BLaER1 treated with 17β-estradiol and CSF1 and Interleukin-3, amounts not matched to agents 10 nM and 100 nM (cell line): ENCODE data around the gene FOXF1.

Experiments
- H3K27ac ChIP-seq, 11 experiments: shearing (Covaris generic); formaldehyde crosslinking; 2 replicates each; pipeline ENCODE4 v1.8.1; 2022
- H3K27me3 ChIP-seq, 11 experiments: shearing (Covaris generic); formaldehyde crosslinking; 2 replicates each; pipeline ENCODE4 v1.8.1; 2022
- H3K36me3 ChIP-seq, 11 experiments: shearing (Covaris generic); formaldehyde crosslinking; 2 replicates each; pipeline ENCODE4 v1.8.1; 2022
- H3K4me1 ChIP-seq, 10 experiments: shearing (Covaris generic); formaldehyde crosslinking; 2 replicates each; pipeline ENCODE4 v1.8.1; 2022
- H3K4me2 ChIP-seq, 11 experiments: shearing (Covaris generic); formaldehyde crosslinking; 2 replicates each; pipeline ENCODE4 v1.8.1; 2022
- H3K4me3 ChIP-seq, 10 experiments: shearing (Covaris generic); formaldehyde crosslinking; 2 replicates each; pipeline ENCODE4 v1.8.1; 2022
- H3K9ac ChIP-seq, 11 experiments: shearing (Covaris generic); formaldehyde crosslinking; 2 replicates each; pipeline ENCODE4 v1.8.1; 2022
- H3K9me3 ChIP-seq, 11 experiments: shearing (Covaris generic); formaldehyde crosslinking; replicated peaks in 1 of 11; 2 replicates each; pipeline ENCODE4 v1.8.1; 2022
- H4K20me1 ChIP-seq, 11 experiments: shearing (Covaris generic); formaldehyde crosslinking; 2 replicates each; pipeline ENCODE4 v1.8.1; 2022
- Cebpa-rat ChIP-seq, 11 experiments: shearing (Covaris generic); IDR thresholded peaks; 2 replicates each; pipeline ENCODE4 v1.8.1; 2022

The FOXF1 gene

DNA sequence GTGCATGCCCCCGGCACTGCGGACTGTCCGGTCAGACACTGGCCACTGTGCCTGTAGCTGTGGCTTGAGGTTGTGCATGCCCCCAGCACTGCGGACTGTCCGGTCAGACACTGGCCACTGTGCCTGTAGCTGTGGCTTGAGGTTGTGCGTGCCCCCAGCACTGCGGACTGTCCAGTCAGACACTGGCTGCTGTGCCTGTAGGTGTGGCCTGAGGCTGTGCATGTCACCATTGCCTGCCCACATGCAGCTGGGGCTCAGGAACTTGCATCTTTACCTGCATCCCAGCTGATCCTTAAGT is 39.5 kb downstream of the FOXF1 start:
- no peak for TF ChIP-seq Cebpa-rat (IDR thresholded peaks at IDR 0.05)
- H3K4me1 ChIP-seq: peaks cover 5 to 13% (median 7%) of the 10 kb centered on the region in 10 experiments; a peak in 18 of 20 replicates
- H3K36me3 ChIP-seq: peaks cover 60 to 92% (median 81%) of the 10 kb centered on the region in 11 experiments
- no peak overlapping the region for H3K4me3 ChIP-seq
- H3K4me2 ChIP-seq: no peak overlapping the region
- H3K9ac ChIP-seq: no peak overlapping the region
- peaks cover 0 to 5% (median 0%) of the 10 kb centered on the region in 11 experiments; a peak in 1 of 22 replicates for H3K9me3 ChIP-seq
- peaks cover 0 to 27% (median 0%) of the 10 kb centered on the region in 11 experiments; a peak in 5 of 22 replicates for H4K20me1 ChIP-seq
- H3K27ac ChIP-seq: no peak overlapping the region
- no peaks in the 10 kb centered on the region for H3K27me3 ChIP-seq

DNA sequence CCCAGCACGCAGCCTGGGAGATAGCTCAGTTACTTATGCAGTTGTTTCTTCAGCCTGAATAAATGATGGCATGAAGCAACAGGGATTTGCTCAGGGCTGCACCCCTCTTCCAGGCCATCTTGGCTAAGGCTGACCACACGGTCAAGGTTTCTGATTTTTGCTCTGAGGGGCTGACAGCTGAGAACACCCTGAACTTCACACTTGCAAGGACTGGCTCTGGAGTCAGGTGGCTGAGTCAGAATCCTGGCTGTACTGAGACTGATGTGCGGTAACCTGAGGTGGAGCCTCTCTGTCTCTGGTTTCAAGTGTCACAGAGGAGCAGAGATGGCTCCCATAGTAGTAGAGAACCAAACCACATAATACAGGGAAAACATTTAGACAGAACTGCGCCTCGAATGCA is 40.0 kb downstream of the FOXF1 start:
- H3K9ac ChIP-seq: no peak overlapping the region
- no peak overlapping the region for H3K4me3 ChIP-seq
- H3K4me1 ChIP-seq: peaks cover 5 to 14% (median 8%) of the 10 kb centered on the region in 10 experiments
- no peak overlapping the region for H3K4me2 ChIP-seq
- H3K36me3 ChIP-seq: peaks cover 55 to 87% (median 76%) of the 10 kb centered on the region in 11 experiments
- H3K27me3 ChIP-seq: no peaks in the 10 kb centered on the region
- TF ChIP-seq Cebpa-rat (IDR thresholded peaks at IDR 0.05): no peak
- H3K27ac ChIP-seq: no peak overlapping the region
- peaks cover 0 to 27% (median 0%) of the 10 kb centered on the region in 11 experiments; a peak in 4 of 22 replicates for H4K20me1 ChIP-seq
- peaks cover 0 to 5% (median 0%) of the 10 kb centered on the region in 11 experiments; a peak in 1 of 22 replicates for H3K9me3 ChIP-seq

DNA sequence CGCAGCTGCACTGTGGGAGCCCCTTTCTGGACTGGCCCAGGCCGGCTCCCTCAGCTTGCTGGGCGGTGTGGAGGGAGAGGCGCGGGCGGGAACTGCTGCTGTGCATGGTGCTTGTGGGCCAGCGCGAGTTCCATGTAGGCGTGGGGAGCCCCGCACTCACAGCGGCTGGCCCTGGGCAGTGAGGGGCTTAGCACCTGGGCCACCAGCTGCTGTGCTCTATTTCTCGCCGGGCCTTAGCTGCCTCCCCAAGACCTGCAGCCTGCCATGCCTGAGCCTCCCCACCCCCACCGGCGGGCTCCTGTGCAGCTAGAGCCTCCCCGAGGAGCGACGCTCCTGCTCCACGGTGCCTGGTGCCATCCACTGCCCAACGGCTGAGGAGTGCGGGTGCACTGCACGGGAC is 43.0 kb downstream of the FOXF1 start:
- Histone ChIP-seq H3K4me1 (peaks cover 11 to 19% (median 15%) of the 10 kb centered on the region in 10 experiments), H3K27me3 (no peaks in the 10 kb centered on the region), H3K4me3 (0 out of 20 replicates have a peak overlapping the region, but pooled peaks of 1 of the 10 experiments have one; percentile 99), H3K9me3 (peaks cover 0 to 5% (median 0%) of the 10 kb centered on the region in 11 experiments; a peak in 1 of 22 replicates), H3K36me3 (peaks cover 28 to 56% (median 45%) of the 10 kb centered on the region in 11 experiments), H3K27ac (no peak overlapping the region), H3K4me2 (0 out of 22 replicates have a peak overlapping the region, but pooled peaks of 1 of the 11 experiments have one; percentile 5), H4K20me1 (peaks cover 0 to 17% (median 0%) of the 10 kb centered on the region in 11 experiments; a peak in 2 of 22 replicates), H3K9ac (no peak overlapping the region)
- TF ChIP-seq Cebpa-rat (IDR thresholded peaks at IDR 0.05): no peak

DNA sequence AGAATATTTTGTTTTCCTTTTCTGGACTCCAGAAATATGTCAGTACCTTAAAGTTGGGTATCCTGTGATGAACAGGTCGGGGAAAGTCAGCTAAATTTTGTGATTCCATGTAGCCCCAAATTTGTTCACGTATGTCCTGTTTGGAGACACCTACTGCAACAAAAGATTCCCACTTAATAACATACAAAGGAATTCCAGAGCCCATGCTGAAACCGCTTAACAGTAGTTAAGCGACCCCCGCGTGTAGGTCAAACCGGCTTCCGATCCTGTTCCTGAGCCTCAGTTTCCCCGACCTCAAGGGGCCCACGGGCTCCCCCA is 44.2 kb downstream of the FOXF1 start:
- Histone ChIP-seq H4K20me1 (peaks cover 0 to 10% (median 0%) of the 10 kb centered on the region in 11 experiments; a peak in 1 of 22 replicates), H3K36me3 (peaks cover 27 to 44% (median 33%) of the 10 kb centered on the region in 11 experiments), H3K4me3 (peak overlapping the region; percentile 79 to 99 (median 90)), H3K9me3 (peaks cover 0 to 5% (median 0%) of the 10 kb centered on the region in 11 experiments; a peak in 1 of 22 replicates), H3K4me2 (peak overlapping the region; percentile 77 to 95 (median 89)), H3K4me1 (peaks cover 11 to 19% (median 15%) of the 10 kb centered on the region in 10 experiments), H3K9ac (peak overlapping the region; percentile 84 to 98 (median 92)), H3K27me3 (no peaks in the 10 kb centered on the region), H3K27ac (peak overlapping the region; percentile 81 to 95 (median 89))
- no peak for TF ChIP-seq Cebpa-rat (IDR thresholded peaks at IDR 0.05)

DNA sequence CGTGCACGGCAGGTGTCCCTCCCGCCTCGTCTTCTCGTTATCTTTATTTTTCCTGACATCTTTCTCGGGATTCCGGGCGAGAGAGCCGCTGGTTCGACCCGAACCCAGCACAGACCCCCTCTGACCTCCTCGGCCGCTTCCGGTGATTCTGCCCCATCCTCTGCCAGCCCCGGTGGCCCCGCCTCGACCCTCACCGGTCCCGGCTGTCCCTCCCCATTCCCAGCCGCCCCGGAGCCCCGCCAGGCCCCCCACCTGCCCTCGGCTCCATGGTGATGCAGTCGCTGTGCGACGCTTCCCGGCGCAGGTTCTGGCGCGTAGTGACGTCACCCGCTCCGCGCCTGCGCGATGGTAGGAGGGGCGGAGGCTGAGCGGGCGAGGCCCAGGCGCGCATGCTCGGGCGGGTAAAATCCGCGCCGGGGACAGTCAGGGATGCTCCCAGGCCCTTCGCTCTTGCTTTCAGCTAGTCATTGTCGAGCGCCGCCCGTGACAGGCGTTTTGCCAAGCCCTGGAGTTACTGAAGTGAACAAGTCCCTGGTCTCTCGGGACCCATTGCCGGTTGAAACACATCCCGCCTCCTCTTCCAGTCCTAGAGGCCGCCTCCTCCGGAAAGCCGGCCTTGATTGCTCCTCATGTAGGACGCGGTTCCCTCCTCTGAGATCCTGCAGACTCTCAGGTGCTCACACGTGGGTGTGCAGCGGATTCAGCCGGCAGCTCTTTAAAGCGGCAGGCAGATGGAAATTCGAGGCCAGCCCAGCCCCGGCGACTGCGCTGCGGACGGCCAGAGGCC is 44.8 kb downstream of the FOXF1 start, which contains the start of gene MTHFSD:
MTHFSD (minus strand) TSS at position 319 of the 787 bp plus-strand sequence; CDS start at position 268, 51 bp downstream.
- peaks cover 21 to 39% (median 28%) of the 10 kb centered on the region in 11 experiments for H3K36me3 ChIP-seq
- H4K20me1 ChIP-seq: peaks cover 0 to 4% (median 0%) of the 10 kb centered on the region in 11 experiments; a peak in 1 of 22 replicates
- peaks cover 0 to 5% (median 0%) of the 10 kb centered on the region in 11 experiments; a peak in 1 of 22 replicates for H3K9me3 ChIP-seq
- peak within 1 kb of the TSS; percentile 79 to 99 (median 90) for H3K4me3 ChIP-seq
- H3K27me3 ChIP-seq: no peaks in the 10 kb centered on the region
- H3K4me1 ChIP-seq: peaks cover 11 to 19% (median 15%) of the 10 kb centered on the region in 10 experiments
- no peak for TF ChIP-seq Cebpa-rat (IDR thresholded peaks at IDR 0.05)
- peak within 1 kb of the TSS; percentile 78 to 95 (median 89) for H3K4me2 ChIP-seq
- peak within 1 kb of the TSS; percentile 84 to 98 (median 92) for H3K9ac ChIP-seq
- peak within 1 kb of the TSS; percentile 81 to 95 (median 89) for H3K27ac ChIP-seq

DNA sequence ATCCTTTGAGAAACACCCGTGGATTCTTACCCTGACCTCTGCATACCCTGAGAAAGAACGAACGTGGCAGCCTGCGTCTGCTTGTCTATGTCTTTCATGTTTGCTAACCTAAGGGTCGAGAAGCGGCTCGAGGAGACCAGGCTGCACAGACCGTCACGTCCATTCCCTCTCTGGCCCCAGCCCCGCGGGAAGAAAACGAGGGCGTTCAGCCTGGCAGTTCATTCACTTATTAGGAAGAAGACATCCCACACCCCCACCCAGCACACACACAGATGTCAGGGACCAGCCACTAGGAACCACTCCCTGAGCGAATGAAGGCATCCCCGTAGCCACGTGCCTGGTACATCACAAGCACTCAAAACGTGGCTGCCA is 45.4 kb downstream of the FOXF1 start:
- no peak for TF ChIP-seq Cebpa-rat (IDR thresholded peaks at IDR 0.05)
- no peaks in the 10 kb centered on the region for H3K27me3 ChIP-seq
- H3K9ac ChIP-seq: peak overlapping the region; percentile 84 to 98 (median 92)
- H3K4me3 ChIP-seq: peak overlapping the region; percentile 79 to 99 (median 90)
- peaks cover 0 to 5% (median 0%) of the 10 kb centered on the region in 11 experiments; a peak in 1 of 22 replicates for H3K9me3 ChIP-seq
- no peaks in the 10 kb centered on the region for H4K20me1 ChIP-seq
- peaks cover 15 to 33% (median 22%) of the 10 kb centered on the region in 11 experiments for H3K36me3 ChIP-seq
- peaks cover 11 to 19% (median 15%) of the 10 kb centered on the region in 10 experiments for H3K4me1 ChIP-seq
- H3K27ac ChIP-seq: peak overlapping the region; percentile 81 to 95 (median 89); a peak in 20 of 22 replicates
- peak overlapping the region; percentile 77 to 93 (median 85) for H3K4me2 ChIP-seq

DNA sequence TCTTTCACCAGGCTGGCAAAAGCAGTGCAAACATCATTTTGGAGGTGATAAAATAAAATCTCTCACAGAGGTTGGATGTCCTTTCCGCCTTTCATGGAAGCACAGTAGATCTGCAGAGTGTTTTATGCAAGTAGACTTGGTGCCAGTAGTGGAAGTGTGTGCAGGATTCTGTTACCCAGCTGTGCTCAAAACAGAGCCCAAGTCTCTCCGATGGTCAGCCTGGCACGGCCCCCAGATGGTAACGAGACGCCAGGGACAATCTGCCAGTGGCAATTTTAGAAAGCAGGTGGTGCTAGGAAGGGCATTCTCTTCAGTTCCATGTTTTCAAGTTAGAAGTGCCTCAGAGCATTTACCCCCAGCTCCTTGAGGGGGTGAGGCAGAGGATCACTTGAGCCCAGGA is 46.2 kb downstream of the FOXF1 start:
- H3K9ac ChIP-seq: no peak overlapping the region
- H3K4me3 ChIP-seq: no peak overlapping the region
- TF ChIP-seq Cebpa-rat (IDR thresholded peaks at IDR 0.05): no peak
- peaks cover 11 to 19% (median 15%) of the 10 kb centered on the region in 10 experiments for H3K4me1 ChIP-seq
- H3K27me3 ChIP-seq: no peaks in the 10 kb centered on the region
- H3K4me2 ChIP-seq: no peak overlapping the region
- peaks cover 0 to 5% (median 0%) of the 10 kb centered on the region in 11 experiments; a peak in 1 of 22 replicates for H3K9me3 ChIP-seq
- peaks cover 7 to 25% (median 15%) of the 10 kb centered on the region in 11 experiments for H3K36me3 ChIP-seq
- H4K20me1 ChIP-seq: no peaks in the 10 kb centered on the region
- H3K27ac ChIP-seq: no peak overlapping the region

DNA sequence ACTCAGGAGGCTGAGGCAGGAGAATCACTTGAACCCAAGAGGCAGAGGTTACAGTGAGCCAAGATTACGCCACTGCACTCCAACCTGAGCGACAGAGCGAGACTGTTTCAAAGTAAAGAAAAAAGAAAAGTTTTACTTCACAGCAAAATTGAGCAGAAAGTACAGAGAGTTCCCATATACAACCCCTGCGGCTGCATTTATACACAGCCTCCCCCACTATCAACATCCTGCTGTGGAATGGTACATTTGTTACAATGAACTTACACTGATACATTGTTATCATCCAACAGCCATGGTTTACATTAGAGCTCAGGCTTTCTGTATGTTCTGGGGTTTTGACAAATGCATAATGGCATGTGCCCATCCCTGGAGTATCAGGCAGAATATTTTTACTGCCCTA is 47.3 kb downstream of the FOXF1 start:
- Histone ChIP-seq H3K9me3 (peaks cover 0 to 5% (median 0%) of the 10 kb centered on the region in 11 experiments; a peak in 1 of 22 replicates), H3K4me3 (no peak overlapping the region), H3K4me1 (peaks cover 11 to 19% (median 15%) of the 10 kb centered on the region in 10 experiments), H3K27me3 (no peaks in the 10 kb centered on the region), H3K9ac (peak overlapping the region in 1 of 11 experiments; percentile 17; a peak in 1 of 22 replicates), H3K27ac (no peak overlapping the region), H3K4me2 (no peak overlapping the region), H4K20me1 (no peaks in the 10 kb centered on the region), H3K36me3 (peaks cover 0 to 15% (median 6%) of the 10 kb centered on the region in 11 experiments; a peak in 11 of 22 replicates)
- no peak for TF ChIP-seq Cebpa-rat (IDR thresholded peaks at IDR 0.05)
